Calu3 (cell line): ENCODE results near the gene INTS6. TPM values are rescaled to one million over a fixed set of nuclear protein-coding genes. Genes with fewer than 3 reads are reported as not detected.

Source experiments
- BruUV-seq: library from RNA; stranded (reverse); fragments of 400-500 nt; replicated peaks from 2 replicates; lab custom pipeline; 2021; lab: Mats Ljungman, UMichigan
- CTCF ChIA-PET: fragments of 300-600 bp; sonication (Branson Sonifier 250); formaldehyde crosslinking; loops from one replicate; lab custom pipeline; 2022; ENCODE audit warnings: antibody characterized with exemption; lab: Charles Lee
- DNase-seq: peaks from one replicate; pipeline ENCODE4 v3.0.0; 2022
- H3K27ac Mint-ChIP-seq: one replicate; pipeline ENCODE4 v1.8.0; 2022; ENCODE audit warnings: mixed read lengths; ENCODE audit not compliant: unreplicated experiment
- H3K27me3 Mint-ChIP-seq: one replicate; pipeline ENCODE4 v1.8.0; 2022; ENCODE audit warnings: mixed read lengths; ENCODE audit not compliant: unreplicated experiment
- H3K36me3 Mint-ChIP-seq: one replicate; pipeline ENCODE4 v1.8.0; 2022; ENCODE audit warnings: mild to moderate bottlenecking, moderate library complexity, mixed read lengths; ENCODE audit not compliant: insufficient read depth, unreplicated experiment
- H3K4me1 Mint-ChIP-seq: one replicate; pipeline ENCODE4 v1.8.0; 2022; ENCODE audit warnings: mild to moderate bottlenecking, low read depth, mixed read lengths; ENCODE audit not compliant: unreplicated experiment
- H3K4me3 Mint-ChIP-seq: one replicate; pipeline ENCODE4 v1.8.0; 2022; ENCODE audit warnings: mild to moderate bottlenecking, low read depth, moderate library complexity, mixed read lengths; ENCODE audit not compliant: unreplicated experiment
- H3K9me3 Mint-ChIP-seq: one replicate; pipeline ENCODE4 v1.8.0; 2022; ENCODE audit warnings: low read depth, mixed read lengths; ENCODE audit not compliant: unreplicated experiment
- CTCF ChIP-seq: fragments of 200-600 bp; IDR thresholded peaks from one replicate; pipeline ENCODE4 v1.8.0; 2022; ENCODE audit warnings: antibody characterized with exemption; ENCODE audit not compliant: unreplicated experiment
- intact Hi-C: fragments of 100-400 bp; cut with micrococcal nuclease; formaldehyde crosslinking; loops from one replicate; pipeline ENCODE4 v1.10.0; 2022; ENCODE audit not compliant: unreplicated experiment
- total RNA-seq: library from RNA; stranded (reverse); gene quantifications from 2 replicates; pipeline ENCODE4 v1.2.3, GENCODE V29; 2022

The INTS6 gene
- total RNA-seq, 1 experiment from 2014 or later: 25.3 TPM

- BruUV-seq: no TSS peak
- H3K27me3 Mint-ChIP-seq: no peaks in the 10 kb centered on the region
- CTCF ChIA-PET: no interaction called here
- no peaks in the 10 kb centered on the region for H3K36me3 Mint-ChIP-seq
- H3K4me3 Mint-ChIP-seq: no peak overlapping the region
- no peaks in the 10 kb centered on the region for H3K9me3 Mint-ChIP-seq
- no peaks in the 10 kb centered on the region for H3K4me1 Mint-ChIP-seq
- TF ChIP-seq CTCF: no peak
- H3K27ac Mint-ChIP-seq: no peak overlapping the region
- no peak for DNase-seq
- intact Hi-C loops: no loop called here
Observed at GRCh38 chr13:51478418-51479198, 25.8 kb upstream of the INTS6 start.

- Mint-ChIP-seq H3K4me1 (no peaks in the 10 kb centered on the region), H3K4me3 (no peak overlapping the region), H3K27me3 (no peaks in the 10 kb centered on the region), H3K27ac (no peak overlapping the region), H3K9me3 (no peaks in the 10 kb centered on the region), H3K36me3 (no peaks in the 10 kb centered on the region)
- no TSS peak for BruUV-seq
- intact Hi-C loops: no loop called here
- no peak for TF ChIP-seq CTCF
- no peak for DNase-seq
- CTCF ChIA-PET: no interaction called here
Observed at GRCh38 chr13:51477653-51478324, 25.0 kb upstream of the INTS6 start.

- Mint-ChIP-seq H3K27ac (no peak overlapping the region), H3K4me3 (no peak overlapping the region), H3K9me3 (no peaks in the 10 kb centered on the region), H3K36me3 (no peaks in the 10 kb centered on the region), H3K27me3 (no peaks in the 10 kb centered on the region), H3K4me1 (no peaks in the 10 kb centered on the region)
- CTCF ChIA-PET: no interaction called here
- no peak for TF ChIP-seq CTCF
- no peak for DNase-seq
- BruUV-seq: no TSS peak
- intact Hi-C loops: no loop called here
Observed at GRCh38 chr13:51477149-51477548, 24.3 kb upstream of the INTS6 start.

GRCh38 chr13:51475727-51476501, 23.1 kb upstream of the INTS6 start:
- H3K4me3 Mint-ChIP-seq: no peak overlapping the region
- TF ChIP-seq CTCF: no peak
- no peak overlapping the region for H3K27ac Mint-ChIP-seq
- no peaks in the 10 kb centered on the region for H3K27me3 Mint-ChIP-seq
- CTCF ChIA-PET: no interaction called here
- H3K4me1 Mint-ChIP-seq: no peaks in the 10 kb centered on the region
- H3K36me3 Mint-ChIP-seq: no peaks in the 10 kb centered on the region
- no peaks in the 10 kb centered on the region for H3K9me3 Mint-ChIP-seq
- DNase-seq: no peak
- no TSS peak for BruUV-seq
- intact Hi-C loops: no loop called here
